Fibroblast of skin of left quadriceps (primary cell): ENCODE results near the gene XIAP.
"Not testable (repeated sequence)": the region's sequence is repeated elsewhere in the genome, so short reads cannot be mapped to it uniquely, and the experiment has no call there.

Experiments
- DNase-seq, 2 experiments: peaks; one replicate each; pipeline ENCODE4 v3.0.0-alpha.2; 2013; ENCODE audit warnings: low read depth in 2 of 2

XIAP gene

GRCh38 chrX:123876177-123876576 is 16.3 kb downstream of the XIAP start:
- DNase-seq, result no peak

GRCh38 chrX:123876844-123877243 is 17.0 kb downstream of the XIAP start:
- no peak for DNase-seq

GRCh38 chrX:123878252-123878721 is 18.4 kb downstream of the XIAP start:
- no peak for DNase-seq

- no peak for DNase-seq
Measured at GRCh38 chrX:123881330-123881729, 21.5 kb downstream of the XIAP start.

GRCh38 chrX:123882391-123882790 is 22.5 kb downstream of the XIAP start:
- no peak for DNase-seq

- peak in 1 of 2 experiments; percentile 9 for DNase-seq
Measured at GRCh38 chrX:123884809-123885408, 25.1 kb downstream of the XIAP start.

GRCh38 chrX:123899701-123900100 is 39.8 kb downstream of the XIAP start:
- DNase-seq, result peak in 1 of 2 experiments; percentile 18

- DNase-seq, result not testable (repeated sequence)
Measured at GRCh38 chrX:123903261-123903660, 43.4 kb downstream of the XIAP start.

- no peak for DNase-seq
Measured at GRCh38 chrX:123905332-123905731, 45.5 kb downstream of the XIAP start.

GRCh38 chrX:123906557-123907316 is 46.9 kb downstream of the XIAP start:
- no peak for DNase-seq

GRCh38 chrX:123909523-123909922 is 49.7 kb downstream of the XIAP start:
- DNase-seq, result peak; percentile 3 to 4

GRCh38 chrX:123917069-123917468 is 57.2 kb downstream of the XIAP start:
- DNase-seq, result no peak

- DNase-seq, result no peak
Measured at GRCh38 chrX:123918106-123918721, 58.4 kb downstream of the XIAP start.

- peak; percentile 73 to 77 for DNase-seq
Measured at GRCh38 chrX:123920105-123920785, 60.4 kb downstream of the XIAP start.

- no peak for DNase-seq
Measured at GRCh38 chrX:123923211-123923610, 63.4 kb downstream of the XIAP start.

- no peak for DNase-seq
Measured at GRCh38 chrX:123924186-123924585, 64.3 kb downstream of the XIAP start.

GRCh38 chrX:123927845-123928244 is 68.0 kb downstream of the XIAP start:
- no peak for DNase-seq

- DNase-seq, result not testable (repeated sequence)
Measured at GRCh38 chrX:123932055-123932454, 72.2 kb downstream of the XIAP start.

GRCh38 chrX:123943074-123943473 is 83.2 kb downstream of the XIAP start:
- DNase-seq, result no peak

GRCh38 chrX:123943488-123943887 is 83.6 kb downstream of the XIAP start:
- no peak for DNase-seq

- DNase-seq, result no peak
Measured at GRCh38 chrX:123949846-123950245, 90.0 kb downstream of the XIAP start.
